GM19351 (cell line): Measurements from ENCODE around the gene SUCNR1.
"Not testable (repeated sequence)": the region's sequence is repeated elsewhere in the genome, so short reads cannot be mapped to it uniquely, and the experiment has no call there.

Experiments
- ATAC-seq: cut with Tn5 transposase; IDR thresholded peaks from one replicate; pipeline ENCODE4 v1.9.1; 2021; ENCODE audit warnings: mild to moderate bottlenecking, moderate library complexity; ENCODE audit not compliant: unreplicated experiment

The SUCNR1 gene, protein sequence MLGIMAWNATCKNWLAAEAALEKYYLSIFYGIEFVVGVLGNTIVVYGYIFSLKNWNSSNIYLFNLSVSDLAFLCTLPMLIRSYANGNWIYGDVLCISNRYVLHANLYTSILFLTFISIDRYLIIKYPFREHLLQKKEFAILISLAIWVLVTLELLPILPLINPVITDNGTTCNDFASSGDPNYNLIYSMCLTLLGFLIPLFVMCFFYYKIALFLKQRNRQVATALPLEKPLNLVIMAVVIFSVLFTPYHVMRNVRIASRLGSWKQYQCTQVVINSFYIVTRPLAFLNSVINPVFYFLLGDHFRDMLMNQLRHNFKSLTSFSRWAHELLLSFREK

GRCh38 chr3:151873398-151873797, at the start of gene SUCNR1:
SUCNR1 (plus strand) TSS chr3:151873643; CDS start chr3:151879893, 6,250 bp downstream.
- no peak for ATAC-seq

DNA sequence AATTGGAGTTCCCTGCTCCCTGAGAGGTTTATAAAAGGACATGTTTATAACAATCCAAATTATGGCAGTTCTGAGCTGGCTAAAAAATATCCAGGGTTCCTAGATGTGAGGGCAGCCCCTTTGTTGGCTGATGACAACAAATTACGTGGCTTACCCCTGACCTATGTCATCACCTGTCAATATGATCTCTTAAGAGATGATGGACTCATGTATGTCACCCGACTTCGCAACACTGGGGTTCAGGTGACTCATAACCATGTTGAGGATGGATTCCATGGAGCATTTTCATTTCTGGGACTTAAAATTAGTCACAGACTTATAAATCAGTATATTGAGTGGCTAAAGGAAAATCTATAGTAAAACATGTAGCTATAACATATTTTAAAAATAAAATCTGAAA, 45.6 kb upstream of the SUCNR1 start:
- no peak for ATAC-seq

DNA sequence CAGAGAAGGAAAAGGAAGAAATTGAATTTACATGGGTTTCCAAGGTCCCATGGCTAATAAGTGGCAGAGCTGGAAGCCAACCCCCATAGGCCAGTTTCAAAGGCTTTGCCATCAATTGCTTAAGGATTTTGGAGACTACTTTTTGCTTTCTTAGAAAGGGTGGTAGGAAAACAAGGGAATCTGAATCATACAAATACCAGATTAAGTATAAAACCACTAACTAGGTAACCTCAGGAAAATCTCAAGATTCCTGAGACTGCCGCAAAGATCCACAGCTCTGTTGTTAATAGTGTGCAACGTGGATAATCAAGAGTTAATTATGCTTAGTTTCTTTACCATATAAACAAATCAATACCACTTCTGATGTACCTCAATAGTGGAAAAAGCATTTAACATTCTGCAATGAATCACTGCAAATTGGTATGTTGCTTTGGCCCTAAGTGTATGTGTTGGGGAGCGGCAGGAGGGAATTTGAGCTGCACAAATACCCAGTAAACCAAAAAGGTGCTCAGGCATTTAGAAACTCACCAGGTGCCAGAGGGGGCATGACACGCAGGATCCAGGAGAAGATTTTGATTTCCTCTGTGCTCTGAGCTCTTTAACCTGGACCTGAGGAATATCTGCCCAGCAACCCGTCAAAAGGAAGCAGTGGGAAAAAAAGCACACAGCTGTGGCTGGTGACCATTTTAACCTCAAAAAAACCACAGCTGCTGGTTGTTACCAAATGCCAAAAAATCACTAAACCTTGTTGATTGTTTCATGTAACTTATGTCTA, 37.5 kb upstream of the SUCNR1 start:
- no peak for ATAC-seq

DNA sequence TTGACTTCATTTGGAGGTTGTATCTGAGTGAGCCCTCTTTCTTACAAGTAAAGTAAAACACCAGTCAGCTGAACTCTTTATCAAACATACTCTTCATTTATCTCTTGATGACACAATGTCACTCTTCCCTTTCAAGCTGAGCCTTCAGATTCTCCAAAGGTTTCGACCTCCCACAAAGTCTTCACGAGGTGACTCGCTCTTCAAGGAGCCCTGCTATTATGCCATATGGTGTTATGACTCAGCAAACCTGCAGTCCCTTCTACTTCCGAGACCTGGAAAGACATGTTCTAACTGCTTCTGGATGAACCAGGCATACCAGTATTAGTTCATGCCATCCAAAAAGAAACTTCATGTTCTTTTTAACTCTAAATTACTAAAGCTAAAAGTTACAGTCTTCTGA, 36.4 kb upstream of the SUCNR1 start:
- ATAC-seq, result no peak

DNA sequence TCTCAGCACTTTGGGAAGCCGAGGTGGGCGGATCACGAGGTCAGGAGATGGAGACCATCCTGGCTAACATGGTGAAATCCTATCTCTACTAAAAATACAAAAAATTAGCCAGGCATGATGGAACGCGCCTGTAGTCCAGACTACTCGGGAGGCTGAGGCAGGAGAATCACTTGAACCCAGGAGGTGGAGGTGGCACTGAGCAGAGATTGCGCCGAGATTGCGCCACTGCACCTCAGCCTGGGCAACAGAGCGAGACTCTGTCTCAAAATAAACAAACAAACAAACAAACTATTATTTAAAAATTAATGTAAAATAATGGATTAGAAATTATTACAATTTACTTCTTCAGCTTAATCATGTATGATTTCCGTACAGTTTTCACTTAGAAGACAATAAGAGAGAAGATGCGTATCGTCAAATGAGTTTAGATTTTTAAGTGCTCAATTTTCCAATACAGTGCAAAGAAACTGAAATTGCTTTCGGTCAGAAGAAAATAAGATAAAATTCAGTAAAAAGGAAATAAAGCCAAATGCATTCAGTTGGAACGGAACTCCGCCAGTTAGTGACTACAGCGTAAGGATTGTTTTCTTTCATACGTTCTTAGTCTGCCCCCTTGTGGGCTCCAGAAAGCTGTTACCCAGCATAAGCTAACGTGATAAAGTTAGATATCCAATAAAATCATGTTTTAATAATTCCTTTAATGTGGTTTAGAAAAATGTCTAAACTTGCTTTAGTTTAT, 34.7 kb upstream of the SUCNR1 start:
- peak; percentile 82 for ATAC-seq

DNA sequence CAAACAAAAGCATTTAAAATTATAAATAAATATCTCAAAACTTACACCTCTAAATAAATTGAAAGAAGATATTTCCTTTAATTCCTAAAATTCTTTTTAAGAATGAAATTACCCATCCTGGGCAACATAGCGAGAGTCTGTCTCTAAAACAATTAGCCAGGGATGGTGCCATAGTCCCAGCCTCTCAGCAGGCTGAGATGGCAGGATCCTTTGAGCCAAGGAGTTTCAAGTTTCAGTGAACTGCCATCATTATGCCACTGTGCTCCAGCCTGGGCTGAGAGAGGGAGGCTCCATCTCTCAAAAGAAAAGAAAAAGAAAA, 34.2 kb upstream of the SUCNR1 start:
- ATAC-seq, result no peak

DNA sequence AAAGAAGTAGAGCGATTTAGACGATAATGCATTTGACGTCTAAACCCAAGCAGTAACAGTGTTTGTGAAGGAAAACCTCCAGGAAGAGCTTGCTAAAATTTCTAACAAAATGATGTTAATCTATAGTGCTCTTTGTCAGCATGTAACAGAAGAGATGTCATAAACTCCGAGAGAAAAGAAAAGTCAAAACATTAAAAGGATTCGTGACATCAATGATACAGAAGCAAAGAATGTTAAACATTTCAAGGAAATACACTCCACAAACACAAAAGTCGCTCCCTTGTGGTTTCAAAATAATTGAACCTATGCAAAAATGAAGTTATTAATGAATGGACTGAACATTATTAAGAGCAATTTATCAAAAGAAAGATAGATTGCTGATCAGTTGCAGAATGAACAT, 31.6 kb upstream of the SUCNR1 start:
- ATAC-seq, result no peak

- no peak for ATAC-seq
Observed at GRCh38 chr3:151843275-151843674, 30.2 kb upstream of the SUCNR1 start.

DNA sequence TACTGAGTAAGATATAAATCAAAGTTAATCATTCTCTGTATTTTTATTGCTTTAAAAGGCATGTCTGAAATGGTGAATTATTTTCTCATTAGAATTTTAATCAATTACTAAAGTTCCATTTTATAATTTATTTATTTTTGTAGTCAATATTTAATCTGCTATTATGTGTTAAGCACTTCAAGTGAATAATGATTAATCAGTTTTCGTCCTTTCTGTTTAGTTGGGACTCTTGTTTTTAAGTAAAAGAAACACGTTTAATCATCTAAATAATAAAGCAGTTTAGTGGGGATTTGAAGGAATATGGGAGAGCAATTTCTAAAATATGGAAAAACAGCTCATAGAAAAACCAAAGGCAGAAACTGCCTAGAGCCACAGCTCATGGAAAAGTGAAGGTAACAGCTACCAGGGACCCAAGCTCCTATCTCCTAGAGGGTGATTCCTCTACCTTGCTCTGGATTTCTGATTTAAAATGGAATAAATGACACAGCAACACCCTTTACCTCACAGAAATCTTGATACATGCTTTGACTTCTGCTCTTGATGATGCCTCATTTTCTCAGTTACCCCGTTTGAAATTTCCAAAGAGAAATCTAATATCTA, 28.0 kb upstream of the SUCNR1 start:
- no peak for ATAC-seq

- not testable (repeated sequence) for ATAC-seq
Observed at GRCh38 chr3:151850065-151850464, 23.4 kb upstream of the SUCNR1 start.

DNA sequence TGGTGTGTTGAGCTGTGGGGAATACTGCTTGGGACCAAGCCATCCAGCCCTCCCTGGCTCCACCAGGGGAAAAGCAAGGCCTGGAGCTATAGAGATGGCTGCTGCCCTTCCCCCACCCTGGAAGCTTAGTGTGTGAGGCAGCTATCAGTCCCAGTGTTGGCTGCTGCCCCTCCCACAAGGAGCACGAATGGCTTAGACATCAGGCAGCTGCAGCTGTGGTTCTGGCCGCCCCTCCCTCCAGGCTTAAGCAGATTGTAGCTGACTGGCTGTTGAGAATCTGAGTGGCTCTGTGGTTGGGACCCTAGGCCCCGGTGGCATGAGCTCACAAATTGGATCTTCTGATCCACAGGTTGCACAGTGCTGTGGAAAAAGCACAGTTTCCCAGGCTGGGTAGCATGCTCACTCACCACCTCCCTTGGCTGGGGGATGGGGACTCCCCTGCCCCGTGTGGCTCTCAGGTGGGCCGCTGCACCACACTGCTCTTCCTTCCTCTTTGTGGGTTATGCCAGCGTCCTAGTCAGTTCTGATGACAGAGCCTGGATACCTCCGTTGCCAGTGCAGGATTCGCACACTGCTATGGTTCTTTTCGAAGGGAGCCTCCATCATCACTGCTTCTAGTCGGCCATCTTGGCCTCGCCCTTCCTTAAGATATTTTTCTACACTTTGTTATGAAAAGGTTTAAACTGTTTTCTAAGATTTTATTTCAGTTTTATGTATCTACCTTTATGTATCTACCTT, 21.2 kb upstream of the SUCNR1 start:
- ATAC-seq, result no peak

GRCh38 chr3:151856118-151856517, 17.3 kb upstream of the SUCNR1 start:
- no peak for ATAC-seq

DNA sequence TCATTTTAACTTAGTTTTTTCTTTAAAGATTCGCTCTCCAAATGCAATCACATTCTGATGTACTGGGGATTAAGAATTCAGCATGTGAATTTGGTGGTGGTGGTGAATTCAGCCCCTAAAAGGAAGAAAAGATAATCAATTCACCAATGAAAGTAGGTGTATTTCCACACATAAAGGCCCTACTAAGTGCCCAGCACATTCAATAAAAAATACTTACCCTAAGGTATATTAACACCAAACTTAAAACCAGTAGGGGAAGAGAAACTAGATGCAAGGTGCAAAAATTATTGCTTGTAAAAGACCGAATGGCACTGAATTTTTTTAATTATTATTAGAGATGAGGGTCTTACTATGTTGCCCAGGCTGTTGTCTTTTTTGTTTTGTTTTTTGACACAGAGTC, 16.8 kb upstream of the SUCNR1 start:
- ATAC-seq, result no peak

- no peak for ATAC-seq
Observed at GRCh38 chr3:151859233-151859673, 14.2 kb upstream of the SUCNR1 start.

DNA sequence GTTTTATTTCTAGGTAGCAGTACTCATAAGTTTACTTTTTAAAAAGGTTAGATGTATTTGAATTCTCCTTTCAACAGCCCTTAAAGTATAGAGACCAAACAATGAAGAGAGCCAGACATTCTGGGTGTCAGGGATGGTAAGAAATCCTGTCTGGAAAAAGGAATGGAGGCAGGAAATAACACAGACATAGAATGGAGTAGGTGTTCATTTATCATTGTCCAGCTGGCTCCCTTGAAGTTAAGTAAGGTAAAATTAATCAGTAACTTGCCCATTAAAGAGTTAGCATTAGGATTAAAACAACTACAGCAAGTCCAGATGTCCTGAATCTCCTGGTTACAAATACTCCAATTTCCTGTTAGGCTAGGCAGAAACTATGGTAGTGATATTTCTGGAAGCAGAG, 13.5 kb upstream of the SUCNR1 start:
- no peak for ATAC-seq

DNA sequence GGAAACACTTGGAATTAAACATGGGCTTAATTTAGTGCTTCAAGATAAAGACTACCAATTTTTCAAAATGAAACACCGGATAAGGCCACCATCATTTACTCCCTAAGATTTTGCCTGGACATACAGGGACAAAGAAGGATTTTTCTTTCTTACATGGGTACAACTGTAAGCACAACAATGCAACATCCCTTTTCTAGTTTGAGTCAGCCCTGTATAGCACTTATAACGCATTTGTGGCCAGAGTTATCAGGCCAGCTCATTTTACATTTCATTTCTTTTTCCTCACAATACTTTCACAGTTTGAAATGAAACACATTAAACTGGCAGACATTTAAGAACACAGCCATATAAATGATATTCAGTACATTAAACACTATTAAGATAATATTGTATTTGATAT, 9.8 kb upstream of the SUCNR1 start:
- ATAC-seq, result no peak

DNA sequence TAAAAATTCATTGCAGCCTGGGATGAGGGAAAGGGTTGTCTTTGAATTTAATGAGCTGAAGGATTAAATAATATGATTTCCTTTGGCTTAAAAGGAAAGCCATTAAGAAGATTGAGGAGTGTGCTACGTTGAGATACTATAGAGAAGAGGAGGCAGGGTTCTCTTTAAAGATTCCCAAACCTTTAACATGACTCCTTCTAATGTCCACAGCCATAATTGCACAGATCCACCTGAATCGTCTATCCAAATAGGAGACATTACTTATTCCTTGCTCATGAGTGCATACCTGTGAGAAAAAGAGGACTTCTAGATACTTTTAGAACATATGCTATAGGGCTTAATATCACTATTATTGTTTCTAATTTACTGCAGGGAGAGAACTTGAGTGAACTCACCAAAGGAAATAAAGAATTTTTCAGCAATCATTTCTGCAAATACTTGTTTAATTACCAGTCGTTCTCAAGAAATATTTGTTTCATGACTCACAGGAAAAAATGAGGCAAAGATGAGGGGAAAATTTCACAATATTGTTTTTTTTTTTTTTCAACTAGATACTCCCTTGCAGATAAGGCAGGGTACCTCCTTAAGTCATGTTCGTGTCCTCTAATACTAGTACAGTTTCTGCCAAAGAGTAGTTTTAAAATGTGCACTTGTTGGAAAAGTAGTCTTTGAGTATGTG, 8.9 kb upstream of the SUCNR1 start:
- ATAC-seq, result no peak

DNA sequence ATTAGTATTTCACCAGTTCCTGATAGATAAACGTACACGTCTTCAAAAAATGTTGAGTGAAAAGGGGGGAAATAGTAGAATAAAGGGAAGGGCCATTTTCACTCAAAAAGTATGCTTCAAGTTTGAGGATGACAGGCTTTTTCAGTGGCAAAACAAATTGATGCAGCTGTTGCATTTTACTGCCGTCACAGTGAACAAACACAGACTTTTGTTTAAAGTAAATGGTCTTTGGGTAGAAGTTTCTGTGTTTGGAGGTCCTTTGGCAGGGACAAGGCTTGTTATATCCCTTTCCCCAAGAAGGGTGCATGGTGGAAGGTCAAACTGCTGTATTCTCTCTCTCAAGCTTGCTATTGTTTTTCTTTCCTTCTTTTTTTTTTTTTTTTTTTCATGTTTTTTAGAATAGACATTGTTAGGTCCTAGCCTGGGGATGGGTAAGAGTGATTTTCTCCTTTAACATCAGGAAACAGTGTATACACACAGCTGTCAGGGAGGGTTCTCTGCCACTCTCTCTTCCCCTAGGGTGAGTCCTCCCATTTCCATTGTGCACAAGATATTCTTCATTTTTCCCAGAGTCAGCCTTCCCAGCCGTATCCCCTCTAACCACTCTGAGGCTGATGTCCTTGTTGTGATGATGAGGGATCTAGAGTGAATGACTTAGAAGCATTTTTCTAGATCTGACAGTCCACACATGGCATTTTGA, 6.6 kb upstream of the SUCNR1 start:
- ATAC-seq, result no peak

GRCh38 chr3:151867666-151868065, 5.8 kb upstream of the SUCNR1 start:
- ATAC-seq, result no peak

DNA sequence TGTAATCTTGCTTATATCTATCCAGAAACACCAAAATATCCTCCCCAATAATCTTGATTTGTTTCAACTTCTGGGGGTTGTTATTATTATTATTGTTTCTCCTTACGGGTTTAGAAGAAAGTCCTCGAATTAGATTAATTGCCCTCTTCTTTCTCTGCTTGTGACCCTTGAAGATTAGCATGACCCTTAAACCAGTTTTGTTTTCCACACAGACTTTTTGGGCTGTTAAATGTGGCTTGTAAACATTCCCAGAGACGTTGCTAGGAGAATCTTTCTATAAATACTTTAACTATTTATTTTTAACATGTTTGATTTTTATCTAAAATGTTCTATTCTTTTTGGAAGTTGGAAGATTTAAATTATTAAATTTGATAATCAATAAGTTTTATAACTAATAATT, 4.3 kb upstream of the SUCNR1 start:
- no peak for ATAC-seq
